ENCODE results near the gene DOC2A. TPM values are rescaled to one million over a fixed set of nuclear protein-coding genes. Genes with fewer than 3 reads are reported as not detected.
"Not testable (repeated sequence)": the region's sequence is repeated elsewhere in the genome, so short reads cannot be mapped to it uniquely, and the experiment has no call there.

Gene DOC2A
- total RNA-seq, 1 donor from 2014 or later = not detected

- intact Hi-C loops (cut with DNase I) = loop anchor here (1.0 to 2.0 kb wide), 3 partner anchors 12 to 35 kb away; partner anchors contain the start of genes INO80E, KCTD13 and TAOK2
- TF ChIP-seq CTCF (IDR thresholded peaks at IDR 0.05) = peak; percentile 37 to 80 (median 42)
These were observed 49.1 kb downstream of the DOC2A start, which contains the start of gene TMEM219 for GRCh38 chr16:29961479-29962343. TMEM219 (plus strand) TSS chr16:29962079; CDS start chr16:29963144, 1,065 bp downstream.

GRCh38 chr16:29961127-29961478 lies 49.7 kb downstream of the DOC2A start:
- DNase-seq (ENCODE audit: low spot score in 2 of 2) = no peak
- Histone ChIP-seq H3K27ac (peak overlapping the region; percentile 85 to 94), H3K27me3 (no peaks in the 10 kb centered on the region), H3K36me3 (no peaks in the 10 kb centered on the region), H3K4me3 (peak overlapping the region; percentile 71 to 75), H3K4me1 (peaks cover 0 to 5% of the 10 kb centered on the region in 2 donors), H3K9me3 (no peaks in the 10 kb centered on the region)
- no peak for TF ChIP-seq CTCF (IDR thresholded peaks at IDR 0.05)
- intact Hi-C loops (cut with DNase I) = loop anchor here (1.0 kb wide), 2 partner anchors 12 to 35 kb away; partner anchors contain the start of genes KCTD13 and TAOK2

More at GRCh38 chr16:29961479-29962343, 49.1 kb downstream of the DOC2A start, which contains the start of gene TMEM219:
- Histone ChIP-seq H3K4me3 (peak within 1 kb of the TSS; percentile 71 to 75), H3K4me1 (peaks cover 0 to 5% of the 10 kb centered on the region in 2 donors), H3K27ac (peak within 1 kb of the TSS; percentile 85 to 94), H3K36me3 (no peaks in the 10 kb centered on the region), H3K9me3 (no peaks in the 10 kb centered on the region), H3K27me3 (no peaks in the 10 kb centered on the region)
- DNase-seq (ENCODE audit: low spot score in 2 of 2) = peak; percentile 73 to 97

- H3K36me3 ChIP-seq; DNase-seq (ENCODE audit: low spot score in 2 of 2); H3K4me3 ChIP-seq; intact Hi-C loops (cut with DNase I); H3K9me3 ChIP-seq; H3K27ac ChIP-seq; H3K4me1 ChIP-seq; H3K27me3 ChIP-seq: not testable (repeated sequence)
These were observed 51.0 kb downstream of the DOC2A start for GRCh38 chr16:29959821-29960220.

GRCh38 chr16:29959293-29959692 lies 51.5 kb downstream of the DOC2A start:
- Histone ChIP-seq H3K27me3 (no peaks in the 10 kb centered on the region), H3K27ac (no peak overlapping the region), H3K4me3 (no peak overlapping the region), H3K4me1 (peaks cover 0 to 5% of the 10 kb centered on the region in 2 donors), H3K9me3 (no peaks in the 10 kb centered on the region), H3K36me3 (no peaks in the 10 kb centered on the region)
- intact Hi-C loops (cut with DNase I) = no loop called here
- no peak for DNase-seq (ENCODE audit: low spot score in 2 of 2)
- no peak for TF ChIP-seq CTCF (IDR thresholded peaks at IDR 0.05)

- Histone ChIP-seq H3K36me3 (no peaks in the 10 kb centered on the region), H3K9me3 (no peaks in the 10 kb centered on the region), H3K27me3 (no peaks in the 10 kb centered on the region), H3K27ac (no peak overlapping the region), H3K4me1 (peaks cover 0 to 2% of the 10 kb centered on the region in 2 donors), H3K4me3 (no peak overlapping the region)
- no peak for TF ChIP-seq CTCF (IDR thresholded peaks at IDR 0.05)
- no peak for DNase-seq (ENCODE audit: low spot score in 2 of 2)
- intact Hi-C loops (cut with DNase I) = no loop called here
These were observed 52.1 kb downstream of the DOC2A start for GRCh38 chr16:29958756-29959155.

Other genes with a start within 250 kb of the DOC2A start
- 0.21 TPM for gene ZG16, start 232.8 kb downstream of the DOC2A start, total RNA-seq
- gene KIF22, start 220.3 kb downstream of the DOC2A start, total RNA-seq = 28.6 TPM
- gene MAZ, start 204.5 kb downstream of the DOC2A start, total RNA-seq = 146 TPM
- gene PRRT2, start 198.8 kb downstream of the DOC2A start, total RNA-seq = 5.0 TPM
- 54.3 TPM for gene PAGR1, start 194.9 kb downstream of the DOC2A start, total RNA-seq
- 244 TPM for gene MVP, start 190.6 kb downstream of the DOC2A start, total RNA-seq
- gene CDIPT, start 147.8 kb downstream of the DOC2A start, total RNA-seq = 174 TPM
- gene SEZ6L2, start 111.5 kb downstream of the DOC2A start, total RNA-seq = 0.21 TPM
- gene ASPHD1, start 110.5 kb downstream of the DOC2A start, total RNA-seq = not detected
- gene KCTD13, start 84.8 kb downstream of the DOC2A start, total RNA-seq = 302 TPM
- gene TMEM219, start 48.9 kb downstream of the DOC2A start, total RNA-seq = 49.2 TPM
- gene TAOK2, start 37.2 kb downstream of the DOC2A start, total RNA-seq = 101 TPM
- 2.0 TPM for gene HIRIP3, start 15.4 kb downstream of the DOC2A start, total RNA-seq
- gene INO80E, start 14.8 kb downstream of the DOC2A start, total RNA-seq = 44.1 TPM
- not detected for gene C16orf92, start 12.2 kb upstream of the DOC2A start, total RNA-seq
- not detected for gene TLCD3B, start 20.2 kb upstream of the DOC2A start, total RNA-seq
- 1,202 TPM for gene ALDOA, start 54.7 kb upstream of the DOC2A start, total RNA-seq
- 50.7 TPM for gene PPP4C, start 65.0 kb upstream of the DOC2A start, total RNA-seq
- gene TBX6, start 80.9 kb upstream of the DOC2A start, total RNA-seq = 0.75 TPM
- gene YPEL3, start 85.2 kb upstream of the DOC2A start, total RNA-seq = 98.6 TPM
- gene GDPD3, start 102.5 kb upstream of the DOC2A start, total RNA-seq = 0.53 TPM
- gene MAPK3, start 112.2 kb upstream of the DOC2A start, total RNA-seq = 115 TPM
- gene CORO1A, start 172.6 kb upstream of the DOC2A start, total RNA-seq = 69.4 TPM
- 643 TPM for gene BOLA2B, start 182.6 kb upstream of the DOC2A start, total RNA-seq
- gene SLX1A, start 182.8 kb upstream of the DOC2A start, total RNA-seq = 44.6 TPM
- 14.8 TPM for gene SULT1A3, start 188.2 kb upstream of the DOC2A start, total RNA-seq
- gene NPIPB13, start 237.5 kb upstream of the DOC2A start, total RNA-seq = 1.3 TPM

Measured in ascending aorta (tissue), 2 donors.